Measurements from ENCODE around the gene UNC45A.

UNC45A gene

GRCh38 chr15:90946538-90946937 lies 11.5 kb downstream of the UNC45A start:
- DNase-seq (ENCODE audit: low spot score) = no peak

GRCh38 chr15:90946941-90947576 lies 12.0 kb downstream of the UNC45A start:
- no peak for DNase-seq (ENCODE audit: low spot score)

GRCh38 chr15:90947577-90948357 lies 12.7 kb downstream of the UNC45A start:
- no peak for DNase-seq (ENCODE audit: low spot score)

- no peak for DNase-seq (ENCODE audit: low spot score)
Observed at GRCh38 chr15:90948506-90948905, 13.4 kb downstream of the UNC45A start.

GRCh38 chr15:90949979-90950675 lies 15.0 kb downstream of the UNC45A start:
- DNase-seq (ENCODE audit: low spot score) = no peak

- DNase-seq (ENCODE audit: low spot score) = no peak
Observed at GRCh38 chr15:90950676-90951075, 15.6 kb downstream of the UNC45A start.

- DNase-seq (ENCODE audit: low spot score) = no peak
Observed at GRCh38 chr15:90952901-90953677, 18.0 kb downstream of the UNC45A start.

- no peak for DNase-seq (ENCODE audit: low spot score)
Observed at GRCh38 chr15:90953947-90954711, 19.0 kb downstream of the UNC45A start.

- peak; percentile 97 for DNase-seq (ENCODE audit: low spot score)
Observed at GRCh38 chr15:90954712-90955623, 19.9 kb downstream of the UNC45A start, which contains the start of gene RCCD1. Gene RCCD1 (plus strand): TSS chr15:90954884. CDS start chr15:90956735, 1,851 bp downstream.

GRCh38 chr15:90955624-90956273 lies 20.7 kb downstream of the UNC45A start:
- DNase-seq (ENCODE audit: low spot score) = peak; percentile 60

GRCh38 chr15:90956274-90957030 lies 21.4 kb downstream of the UNC45A start:
- DNase-seq (ENCODE audit: low spot score) = peak; percentile 78

- peak; percentile 80 for DNase-seq (ENCODE audit: low spot score)
Observed at GRCh38 chr15:90957031-90957790, 22.1 kb downstream of the UNC45A start.

- DNase-seq (ENCODE audit: low spot score) = no peak
Observed at GRCh38 chr15:90957791-90958190, 22.7 kb downstream of the UNC45A start.

- DNase-seq (ENCODE audit: low spot score) = no peak
Observed at GRCh38 chr15:90959028-90959595, 24.0 kb downstream of the UNC45A start.

GRCh38 chr15:90959894-90960293 lies 24.8 kb downstream of the UNC45A start:
- no peak for DNase-seq (ENCODE audit: low spot score)

GRCh38 chr15:90960298-90961091 lies 25.4 kb downstream of the UNC45A start:
- DNase-seq (ENCODE audit: low spot score) = no peak

GRCh38 chr15:90962021-90962420 lies 26.9 kb downstream of the UNC45A start:
- DNase-seq (ENCODE audit: low spot score) = no peak
